ENCODE measurements around the gene TRIM67.

DNA sequence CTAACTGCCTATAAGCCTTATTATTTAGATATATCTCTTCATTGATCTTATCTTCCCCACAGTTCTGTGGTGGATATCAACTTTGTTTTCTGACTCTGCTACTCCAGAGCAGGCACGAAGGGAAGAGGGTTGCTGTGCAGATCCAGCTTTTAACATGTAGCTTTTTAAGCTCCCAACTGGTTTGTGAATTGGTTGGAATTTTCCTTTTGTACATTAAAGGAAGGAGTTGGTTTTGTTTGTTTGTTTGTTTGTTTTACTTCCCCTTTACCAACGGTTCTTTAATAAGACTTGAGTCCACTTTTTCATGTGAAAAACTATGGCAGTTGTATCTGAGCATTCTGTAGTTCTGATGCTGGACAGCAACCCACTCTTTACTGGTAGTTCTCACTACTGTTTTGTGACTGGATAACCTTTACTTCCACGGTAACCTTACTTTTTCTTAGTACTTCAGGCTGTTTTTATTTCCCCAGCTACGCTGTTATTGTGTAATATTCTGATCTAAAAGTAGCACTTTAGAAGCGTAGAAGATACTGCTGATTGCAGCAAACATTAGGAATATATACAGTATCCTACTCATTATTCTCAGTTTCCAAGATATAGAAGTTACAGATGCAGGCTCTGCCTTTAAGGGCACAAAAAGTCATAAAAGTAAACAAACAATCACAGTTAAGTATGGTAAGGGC lies 80.8 kb downstream of the TRIM67 start:
- TF ChIP-seq ELK1 (IDR thresholded peaks at IDR 0.05; ENCODE audit: borderline replicate concordance, low read depth, low read length): no peak
- TF ChIP-seq, protein P1, sequence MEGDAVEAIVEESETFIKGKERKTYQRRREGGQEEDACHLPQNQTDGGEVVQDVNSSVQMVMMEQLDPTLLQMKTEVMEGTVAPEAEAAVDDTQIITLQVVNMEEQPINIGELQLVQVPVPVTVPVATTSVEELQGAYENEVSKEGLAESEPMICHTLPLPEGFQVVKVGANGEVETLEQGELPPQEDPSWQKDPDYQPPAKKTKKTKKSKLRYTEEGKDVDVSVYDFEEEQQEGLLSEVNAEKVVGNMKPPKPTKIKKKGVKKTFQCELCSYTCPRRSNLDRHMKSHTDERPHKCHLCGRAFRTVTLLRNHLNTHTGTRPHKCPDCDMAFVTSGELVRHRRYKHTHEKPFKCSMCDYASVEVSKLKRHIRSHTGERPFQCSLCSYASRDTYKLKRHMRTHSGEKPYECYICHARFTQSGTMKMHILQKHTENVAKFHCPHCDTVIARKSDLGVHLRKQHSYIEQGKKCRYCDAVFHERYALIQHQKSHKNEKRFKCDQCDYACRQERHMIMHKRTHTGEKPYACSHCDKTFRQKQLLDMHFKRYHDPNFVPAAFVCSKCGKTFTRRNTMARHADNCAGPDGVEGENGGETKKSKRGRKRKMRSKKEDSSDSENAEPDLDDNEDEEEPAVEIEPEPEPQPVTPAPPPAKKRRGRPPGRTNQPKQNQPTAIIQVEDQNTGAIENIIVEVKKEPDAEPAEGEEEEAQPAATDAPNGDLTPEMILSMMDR (conservative IDR thresholded peaks at IDR 0.05; ENCODE audit: low read depth, low read length): no peak

Data from IMR-90 (cell line).